A673 (cell line): ENCODE results near the gene PRPS2. TPM values are rescaled to one million over a fixed set of nuclear protein-coding genes. Genes with fewer than 3 reads are reported as not detected.

ENCODE experiments used
- Bru-seq: library from RNA; stranded (reverse); fragments of 400-500 nt; gene quantifications from one replicate; lab custom pipeline; 2021; lab: Mats Ljungman, UMichigan
- BruChase-seq, 2 experiments: library from RNA; stranded (reverse); fragments of 400-500 nt; gene quantifications; one replicate each; lab custom pipeline; 2021; lab: Mats Ljungman, UMichigan
- BruUV-seq: library from RNA; stranded (reverse); fragments of 400-500 nt; replicated peaks from 2 replicates; lab custom pipeline; 2021; lab: Mats Ljungman, UMichigan
- CTCF ChIA-PET: fragments of 300-600 bp; sonication (Branson Sonifier 250); formaldehyde crosslinking; loops from one replicate; lab custom pipeline; 2022; ENCODE audit warnings: antibody characterized with exemption; lab: Charles Lee
- POLR2A ChIA-PET: fragments of 300-600 bp; sonication (Branson Sonifier 250); formaldehyde crosslinking; loops from one replicate; lab custom pipeline; 2022; ENCODE audit warnings: antibody characterized with exemption; ENCODE audit not compliant: low non-redundant PET; lab: Charles Lee
- DNase-seq: peaks from one replicate; pipeline ENCODE4 v3.0.0-alpha.2; 2015; ENCODE audit warnings: low spot score
- H3K27ac ChIP-seq: fragments of 200-600 bp; sonication (generic); 2 replicates; pipeline ENCODE4 v1.5.1; 2016; ENCODE audit warnings: mixed run types, low read depth, mild to moderate bottlenecking, mixed read lengths, antibody characterized with exemption, low read length; ENCODE audit not compliant: poor library complexity, severe bottlenecking
- H3K27me3 ChIP-seq: fragments of 200-600 bp; sonication (generic); replicated peaks from 2 replicates; pipeline ENCODE4 v1.6.1; 2017; ENCODE audit warnings: mixed run types, low read depth, mild to moderate bottlenecking, mixed read lengths, antibody characterized with exemption, low read length; ENCODE audit not compliant: insufficient read depth, poor library complexity
- H3K36me3 ChIP-seq: fragments of 200-600 bp; sonication (generic); 2 replicates; pipeline ENCODE4 v1.6.1; 2016; ENCODE audit warnings: mixed run types, mild to moderate bottlenecking, mixed read lengths, antibody characterized with exemption, low read length; ENCODE audit not compliant: insufficient read depth, poor library complexity, severe bottlenecking
- H3K4me1 ChIP-seq: fragments of 200-600 bp; sonication (generic); 2 replicates; pipeline ENCODE4 v1.6.1; 2017; ENCODE audit warnings: mixed run types, mild to moderate bottlenecking, mixed read lengths, antibody characterized with exemption, low read length; ENCODE audit not compliant: insufficient read depth, poor library complexity, severe bottlenecking
- H3K4me3 ChIP-seq: fragments of 200-600 bp; sonication (generic); 2 replicates; pipeline ENCODE4 v1.5.1; 2016; ENCODE audit warnings: low read depth, mixed run types, mild to moderate bottlenecking, mixed read lengths, low read length; ENCODE audit not compliant: poor library complexity, severe bottlenecking
- H3K9me3 ChIP-seq: fragments of 200-600 bp; sonication (generic); 2 replicates; pipeline ENCODE4 v1.6.1; 2016; ENCODE audit warnings: mixed run types, low read depth, mild to moderate bottlenecking, mixed read lengths, antibody characterized with exemption, low read length; ENCODE audit not compliant: poor library complexity, severe bottlenecking
- CTCF ChIP-seq: fragments of 300-800, 200-600 bp; sonication (generic); conservative IDR thresholded peaks from 2 replicates; pipeline ENCODE4 v1.5.1; 2017; ENCODE audit warnings: low read depth, mild to moderate bottlenecking, antibody characterized with exemption, low read length, moderate library complexity, mixed read lengths
- EZH2 ChIP-seq: fragments of 200-600 bp; sonication (generic); IDR thresholded peaks from 2 replicates; pipeline ENCODE4 v1.6.1; 2017; ENCODE audit warnings: borderline replicate concordance, low read depth, mild to moderate bottlenecking, mixed read lengths, antibody characterized with exemption, low read length; ENCODE audit not compliant: poor library complexity, severe bottlenecking
- intact Hi-C: fragments of 100-400 bp; cut with micrococcal nuclease; formaldehyde crosslinking; loops from one replicate; pipeline ENCODE4 v1.10.0; 2022; ENCODE audit not compliant: unreplicated experiment
- long read RNA-seq: library from polyadenylated mRNA; stranded (forward); transcript quantifications from one replicate; pipeline ENCODE4 v2.0.0, GENCODE V29; 2022
- total RNA-seq: library from RNA; stranded (reverse); gene quantifications from 2 replicates; pipeline ENCODE4 v1.2.3, GENCODE V29; 2021

The PRPS2 gene
- total RNA-seq, result 38.9 and 41.2 TPM in 2 replicates
- Bru-seq, nascent RNA, result percentile 73 among the genes with signal in this experiment
- percentile 74 among the genes with signal in this experiment for BruChase-seq, experiment 1, labeled RNA remaining after a 2-hour chase
- percentile 81 among the genes with signal in this experiment for BruChase-seq, experiment 2, labeled RNA remaining after a 6-hour chase
- long read RNA-seq, transcript PRPS2-202 (7 exons, 2,511 nt), result major isoform, 57 of 67 reads
- long read RNA-seq, partial matches to known transcripts, result 6 of 67 reads
- long read RNA-seq, other reads (novel, unspliced or antisense), result 3 of 67 reads

- TF ChIP-seq CTCF, result no peak
- no peak for TF ChIP-seq EZH2
- DNase-seq, result peak; percentile 72
- Histone ChIP-seq H3K27ac (peak within 1 kb of the TSS; percentile 61), H3K4me3 (peak within 1 kb of the TSS; percentile 65), H3K4me1 (no peaks in the 10 kb centered on the region), H3K27me3 (no peaks in the 10 kb centered on the region), H3K9me3 (no peaks in the 10 kb centered on the region), H3K36me3 (no peaks in the 10 kb centered on the region)
- POLR2A ChIA-PET, result interaction anchor here (0.7 kb wide), 1 partner anchor 9 kb away, joined by 4 read pairs; no protein-coding TSS in a partner anchor
- BruUV-seq, result no TSS peak
- intact Hi-C loops, result no loop called here
- CTCF ChIA-PET, result interaction anchor here (0.6 to 1.1 kb wide), 4 partner anchors 20 to 1177 kb away, joined by 3 to 6 read pairs (median 4); no protein-coding TSS in a partner anchor
Measured at GRCh38 chrX:12791257-12792228, at the start of gene PRPS2. Gene PRPS2, plus strand, starts transcription at chrX:12791412. Its CDS starts 86 bp downstream, at chrX:12791498.

- Histone ChIP-seq H3K4me3 (no peak overlapping the region), H3K27me3 (no peaks in the 10 kb centered on the region), H3K9me3 (no peaks in the 10 kb centered on the region), H3K27ac (no peak overlapping the region), H3K4me1 (no peaks in the 10 kb centered on the region), H3K36me3 (no peaks in the 10 kb centered on the region)
- POLR2A ChIA-PET, result no interaction called here
- no peak for TF ChIP-seq EZH2
- no peak for TF ChIP-seq CTCF
- DNase-seq, result no peak
- BruUV-seq, result no TSS peak
- intact Hi-C loops, result no loop called here
- CTCF ChIA-PET, result no interaction called here
Measured at GRCh38 chrX:12741416-12741815, 49.8 kb upstream of the PRPS2 start.

- TF ChIP-seq EZH2, result no peak
- TF ChIP-seq CTCF, result no peak
- no peak overlapping the region for H3K4me3 ChIP-seq
- intact Hi-C loops, result no loop called here
- H3K36me3 ChIP-seq, result no peaks in the 10 kb centered on the region
- no peak for DNase-seq
- H3K9me3 ChIP-seq, result no peaks in the 10 kb centered on the region
- ChIA-PET CTCF (no interaction called here), POLR2A (no interaction called here)
- no peak overlapping the region for H3K27ac ChIP-seq
- H3K27me3 ChIP-seq, result no peaks in the 10 kb centered on the region
- no TSS peak for BruUV-seq
- no peaks in the 10 kb centered on the region for H3K4me1 ChIP-seq
Measured at GRCh38 chrX:12747433-12747832, 43.8 kb upstream of the PRPS2 start.
